SJCRH30 (cell line): ENCODE measurements around the gene CNMD. TPM values are rescaled to one million over a fixed set of nuclear protein-coding genes. Genes with fewer than 3 reads are reported as not detected.
A peak's percentile ranks its signal among the peaks of the same experiment; 100 is the strongest.
"Not testable (repeated sequence)": the region's sequence is repeated elsewhere in the genome, so short reads cannot be mapped to it uniquely, and the experiment has no call there.

Experiments
- DNase-seq, 2 experiments: peaks; one replicate each; pipeline ENCODE4 v3.0.0-alpha.2; 2015 to 2020
- H3K27ac ChIP-seq: fragments of 250-450 bp; sonication (Bioruptor Pico); 2 replicates; pipeline ENCODE4 v1.5.1; 2020; ENCODE audit warnings: mild to moderate bottlenecking, moderate library complexity
- H3K27me3 ChIP-seq: fragments of 250-450 bp; sonication (Bioruptor Pico); 2 replicates; pipeline ENCODE4 v1.5.1; 2020; ENCODE audit warnings: mild to moderate bottlenecking, moderate library complexity
- H3K36me3 ChIP-seq: fragments of 250-450 bp; sonication (Bioruptor Pico); 2 replicates; pipeline ENCODE4 v1.5.1; 2020; ENCODE audit warnings: mild to moderate bottlenecking, moderate library complexity
- H3K4me1 ChIP-seq: fragments of 250-450 bp; sonication (Bioruptor Pico); 2 replicates; pipeline ENCODE4 v1.5.1; 2020; ENCODE audit warnings: mild to moderate bottlenecking, moderate library complexity
- H3K4me3 ChIP-seq: fragments of 250-450 bp; sonication (Bioruptor Pico); 2 replicates; pipeline ENCODE4 v1.5.1; 2020; ENCODE audit warnings: mild to moderate bottlenecking, moderate library complexity
- H3K9me3 ChIP-seq: fragments of 250-450 bp; sonication (Bioruptor Pico); replicated peaks from 2 replicates; pipeline ENCODE4 v1.5.1; 2020; ENCODE audit warnings: mild to moderate bottlenecking, moderate library complexity
- total RNA-seq: library from RNA; depleted of rRNA; stranded (reverse); fragments of >200 nt; shearing (Covaris generic); gene quantifications from 2 replicates; pipeline ENCODE4 v1.2.3, GENCODE V29; 2014; rRNA removed

CNMD gene
- total RNA-seq, 1 experiment from 2014 or later = not detected

- not testable (repeated sequence) for H3K4me3 ChIP-seq, H3K27ac ChIP-seq, H3K27me3 ChIP-seq, DNase-seq, H3K4me1 ChIP-seq, H3K9me3 ChIP-seq
- peaks cover 40% of the 10 kb centered on the region for H3K36me3 ChIP-seq
Measured at GRCh38 chr13:52685806-52686205, 53.8 kb downstream of the CNMD start.

- Histone ChIP-seq H3K27me3 (no peaks in the 10 kb centered on the region), H3K36me3 (peaks cover 56% of the 10 kb centered on the region), H3K27ac (no peak overlapping the region), H3K9me3 (no peaks in the 10 kb centered on the region), H3K4me3 (no peak overlapping the region), H3K4me1 (no peaks in the 10 kb centered on the region)
- DNase-seq = no peak
Measured at GRCh38 chr13:52677823-52678222, 61.8 kb downstream of the CNMD start.

- no peaks in the 10 kb centered on the region for H3K27me3 ChIP-seq
- DNase-seq = no peak
- H3K4me3 ChIP-seq = no peak overlapping the region
- no peak overlapping the region for H3K27ac ChIP-seq
- H3K4me1 ChIP-seq = no peaks in the 10 kb centered on the region
- peaks cover 54% of the 10 kb centered on the region for H3K36me3 ChIP-seq
- no peaks in the 10 kb centered on the region for H3K9me3 ChIP-seq
Measured at GRCh38 chr13:52673465-52673864, 66.2 kb downstream of the CNMD start.

GRCh38 chr13:52670726-52671125, 68.9 kb downstream of the CNMD start:
- Histone ChIP-seq H3K27ac (no peak overlapping the region), H3K36me3 (peaks cover 50% of the 10 kb centered on the region), H3K27me3 (no peaks in the 10 kb centered on the region), H3K4me3 (no peak overlapping the region), H3K4me1 (no peaks in the 10 kb centered on the region), H3K9me3 (no peaks in the 10 kb centered on the region)
- no peak for DNase-seq

GRCh38 chr13:52669677-52670076, 69.9 kb downstream of the CNMD start:
- H3K4me3 ChIP-seq = no peak overlapping the region
- no peaks in the 10 kb centered on the region for H3K9me3 ChIP-seq
- DNase-seq = no peak
- H3K27me3 ChIP-seq = no peaks in the 10 kb centered on the region
- H3K27ac ChIP-seq = no peak overlapping the region
- peaks cover 58% of the 10 kb centered on the region for H3K36me3 ChIP-seq
- H3K4me1 ChIP-seq = no peaks in the 10 kb centered on the region

GRCh38 chr13:52665325-52665724, 74.3 kb downstream of the CNMD start:
- DNase-seq = peak in 1 of 2 experiments; percentile 39
- Histone ChIP-seq H3K4me1 (no peaks in the 10 kb centered on the region), H3K27ac (no peak overlapping the region), H3K27me3 (no peaks in the 10 kb centered on the region), H3K4me3 (no peak overlapping the region), H3K9me3 (no peaks in the 10 kb centered on the region), H3K36me3 (peaks cover 79% of the 10 kb centered on the region)

GRCh38 chr13:52664272-52664671, 75.3 kb downstream of the CNMD start:
- no peaks in the 10 kb centered on the region for H3K27me3 ChIP-seq
- peaks cover 77% of the 10 kb centered on the region for H3K36me3 ChIP-seq
- DNase-seq = no peak
- H3K27ac ChIP-seq = no peak overlapping the region
- H3K4me1 ChIP-seq = no peaks in the 10 kb centered on the region
- no peaks in the 10 kb centered on the region for H3K9me3 ChIP-seq
- no peak overlapping the region for H3K4me3 ChIP-seq

- no peaks in the 10 kb centered on the region for H3K9me3 ChIP-seq
- peaks cover 59% of the 10 kb centered on the region for H3K36me3 ChIP-seq
- no peaks in the 10 kb centered on the region for H3K4me1 ChIP-seq
- DNase-seq = no peak
- H3K27me3 ChIP-seq = no peaks in the 10 kb centered on the region
- H3K4me3 ChIP-seq = no peak overlapping the region
- H3K27ac ChIP-seq = no peak overlapping the region
Measured at GRCh38 chr13:52659340-52659739, 80.3 kb downstream of the CNMD start.

Other genes with a start within 250 kb of the CNMD start
- 9.4 and 9.6 TPM in 2 replicates for gene HNRNPA1L2, start 97.4 kb downstream of the CNMD start, total RNA-seq
- gene SUGT1, start 87.0 kb downstream of the CNMD start, total RNA-seq = 70.7 and 76.2 TPM in 2 replicates
- 2.2 and 2.3 TPM in 2 replicates for gene PCDH8, start 108.8 kb upstream of the CNMD start, total RNA-seq